ENCODE measurements around the gene TMSB15C. TPM values are rescaled to one million over a fixed set of nuclear protein-coding genes. Genes with fewer than 3 reads are reported as not detected.
"Not testable (repeated sequence)": the region's sequence is repeated elsewhere in the genome, so short reads cannot be mapped to it uniquely, and the experiment has no call there.

The TMSB15C gene
- total RNA-seq, 1 donor from 2014 or later: 30.1 TPM

DNA sequence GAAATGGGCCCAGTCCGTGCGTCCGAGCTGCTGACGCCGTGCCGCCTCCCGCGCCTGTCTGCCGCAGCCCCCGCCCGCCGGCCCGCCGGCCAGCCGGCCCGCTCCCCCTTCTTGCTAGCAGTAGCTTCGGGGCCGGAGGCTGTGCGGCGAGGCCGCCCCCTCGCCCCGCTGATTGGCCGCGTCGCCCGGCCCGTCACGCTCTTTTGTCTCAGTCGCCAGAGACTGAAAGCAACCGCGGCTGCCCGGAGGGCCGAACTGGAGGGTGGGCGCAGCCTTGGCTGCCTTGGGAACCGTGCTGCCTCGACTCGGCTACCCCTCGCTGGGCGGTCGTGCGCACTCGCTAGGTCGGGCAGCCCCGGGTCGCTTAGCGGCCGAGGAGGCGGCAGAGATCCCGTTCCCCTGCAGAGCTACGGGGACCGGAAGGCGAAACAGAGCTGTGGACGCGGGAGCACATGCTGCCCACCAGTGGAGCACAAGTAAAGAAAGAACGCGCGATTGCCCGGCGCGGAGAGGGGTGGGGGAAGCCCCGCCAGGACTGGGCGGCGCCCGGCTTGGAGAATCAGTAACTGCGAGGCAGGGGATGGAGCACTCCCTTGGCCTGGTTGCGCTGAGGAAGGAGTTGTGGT, 36.4 kb upstream of the TMSB15C start, which contains the start of gene ZCCHC18:
TSS of gene ZCCHC18 (plus strand) at position 198 of the 626 bp plus-strand sequence. CDS start 1,589 bp downstream, outside the sequence.
- Mint-ChIP-seq H3K9me3 (ENCODE audit: unreplicated experiment) (peaks cover 2% of the 10 kb centered on the region), H3K27me3 (ENCODE audit: unreplicated experiment) (no peaks in the 10 kb centered on the region), H3K4me1 (ENCODE audit: low read depth, unreplicated experiment) (peaks cover 1% of the 10 kb centered on the region), H3K4me3 (ENCODE audit: unreplicated experiment) (peak within 1 kb of the TSS; percentile 91), H3K36me3 (ENCODE audit: unreplicated experiment) (no peaks in the 10 kb centered on the region), H3K27ac (ENCODE audit: unreplicated experiment) (peak within 1 kb of the TSS; percentile 90)
- TF ChIP-seq, protein P1, sequence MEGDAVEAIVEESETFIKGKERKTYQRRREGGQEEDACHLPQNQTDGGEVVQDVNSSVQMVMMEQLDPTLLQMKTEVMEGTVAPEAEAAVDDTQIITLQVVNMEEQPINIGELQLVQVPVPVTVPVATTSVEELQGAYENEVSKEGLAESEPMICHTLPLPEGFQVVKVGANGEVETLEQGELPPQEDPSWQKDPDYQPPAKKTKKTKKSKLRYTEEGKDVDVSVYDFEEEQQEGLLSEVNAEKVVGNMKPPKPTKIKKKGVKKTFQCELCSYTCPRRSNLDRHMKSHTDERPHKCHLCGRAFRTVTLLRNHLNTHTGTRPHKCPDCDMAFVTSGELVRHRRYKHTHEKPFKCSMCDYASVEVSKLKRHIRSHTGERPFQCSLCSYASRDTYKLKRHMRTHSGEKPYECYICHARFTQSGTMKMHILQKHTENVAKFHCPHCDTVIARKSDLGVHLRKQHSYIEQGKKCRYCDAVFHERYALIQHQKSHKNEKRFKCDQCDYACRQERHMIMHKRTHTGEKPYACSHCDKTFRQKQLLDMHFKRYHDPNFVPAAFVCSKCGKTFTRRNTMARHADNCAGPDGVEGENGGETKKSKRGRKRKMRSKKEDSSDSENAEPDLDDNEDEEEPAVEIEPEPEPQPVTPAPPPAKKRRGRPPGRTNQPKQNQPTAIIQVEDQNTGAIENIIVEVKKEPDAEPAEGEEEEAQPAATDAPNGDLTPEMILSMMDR (IDR thresholded peaks at IDR 0.05; ENCODE audit: partially characterized antibody, unreplicated experiment): no peak
- DNase-seq: peak; percentile 80

DNA sequence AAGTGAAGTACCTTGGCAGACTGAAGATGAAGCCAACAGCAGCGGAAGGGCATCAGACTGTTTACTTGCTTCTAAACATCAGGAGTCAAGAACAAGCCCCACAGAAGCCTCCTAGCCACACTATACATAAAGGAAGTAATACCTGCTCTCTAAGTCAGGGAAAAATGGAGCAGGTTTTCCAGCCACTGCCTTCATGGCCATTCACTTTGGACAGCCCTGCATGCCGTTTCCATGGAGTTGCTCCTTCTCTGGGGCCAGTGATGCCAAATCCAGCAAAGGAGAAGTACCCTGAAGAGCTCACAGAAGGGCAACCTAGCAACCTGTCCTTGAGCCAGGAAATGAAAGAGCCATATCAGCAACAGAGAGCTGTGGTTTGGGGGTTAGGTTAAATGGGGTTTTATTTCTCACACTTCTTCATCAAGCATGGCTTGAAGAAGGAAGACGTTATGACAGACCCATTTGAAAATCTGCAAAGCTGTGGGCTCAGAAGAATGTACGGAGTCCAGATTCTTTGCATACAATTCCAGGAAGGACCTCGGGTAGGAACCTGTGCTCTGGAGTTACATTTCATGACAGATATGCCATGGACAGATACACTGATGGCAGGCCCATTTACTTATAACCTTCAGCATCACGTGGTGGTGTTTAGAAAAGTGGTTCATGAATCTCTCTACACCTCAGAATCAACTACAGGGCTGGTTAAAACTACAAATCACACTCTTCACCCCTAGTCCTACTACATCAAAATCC, 34.6 kb upstream of the TMSB15C start:
- H3K9me3 Mint-ChIP-seq (ENCODE audit: unreplicated experiment); H3K36me3 Mint-ChIP-seq (ENCODE audit: unreplicated experiment); H3K27me3 Mint-ChIP-seq (ENCODE audit: unreplicated experiment); H3K4me1 Mint-ChIP-seq (ENCODE audit: low read depth, unreplicated experiment); DNase-seq; H3K4me3 Mint-ChIP-seq (ENCODE audit: unreplicated experiment); H3K27ac Mint-ChIP-seq (ENCODE audit: unreplicated experiment): not testable (repeated sequence)

DNA sequence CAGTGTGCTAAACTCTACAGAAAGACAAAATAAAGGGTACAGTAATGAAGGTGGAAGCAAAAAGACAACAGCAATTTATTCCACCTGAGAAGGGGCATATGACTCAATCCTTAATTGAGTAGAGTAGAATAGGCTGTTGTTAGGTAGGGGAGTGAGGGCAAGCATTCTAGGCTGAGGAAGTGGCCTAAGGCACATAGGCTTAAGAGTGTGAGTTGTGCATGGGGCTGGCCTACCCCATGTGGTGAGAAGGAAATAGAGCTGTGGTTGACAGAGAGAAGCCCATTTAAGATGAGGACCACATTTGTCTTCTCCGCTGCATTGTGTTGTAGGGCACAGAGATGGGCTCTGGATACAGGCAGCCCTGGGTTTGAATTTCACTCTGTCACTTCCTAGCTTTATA, 32.9 kb upstream of the TMSB15C start:
- no peaks in the 10 kb centered on the region for H3K36me3 Mint-ChIP-seq (ENCODE audit: unreplicated experiment)
- H3K27ac Mint-ChIP-seq (ENCODE audit: unreplicated experiment): no peak overlapping the region
- DNase-seq: no peak
- H3K4me3 Mint-ChIP-seq (ENCODE audit: unreplicated experiment): no peak overlapping the region
- peaks cover 1% of the 10 kb centered on the region for H3K4me1 Mint-ChIP-seq (ENCODE audit: low read depth, unreplicated experiment)
- H3K9me3 Mint-ChIP-seq (ENCODE audit: unreplicated experiment): peaks cover 2% of the 10 kb centered on the region
- TF ChIP-seq, protein P1 (IDR thresholded peaks at IDR 0.05; ENCODE audit: partially characterized antibody, unreplicated experiment): no peak
- no peaks in the 10 kb centered on the region for H3K27me3 Mint-ChIP-seq (ENCODE audit: unreplicated experiment)

GRCh38 chrX:104105330-104106262, 29.6 kb upstream of the TMSB15C start:
- no peaks in the 10 kb centered on the region for H3K9me3 Mint-ChIP-seq (ENCODE audit: unreplicated experiment)
- no peaks in the 10 kb centered on the region for H3K36me3 Mint-ChIP-seq (ENCODE audit: unreplicated experiment)
- H3K27ac Mint-ChIP-seq (ENCODE audit: unreplicated experiment): no peak overlapping the region
- no peaks in the 10 kb centered on the region for H3K27me3 Mint-ChIP-seq (ENCODE audit: unreplicated experiment)
- DNase-seq: no peak
- no peaks in the 10 kb centered on the region for H3K4me1 Mint-ChIP-seq (ENCODE audit: low read depth, unreplicated experiment)
- H3K4me3 Mint-ChIP-seq (ENCODE audit: unreplicated experiment): no peak overlapping the region
- TF ChIP-seq, protein P1 (IDR thresholded peaks at IDR 0.05; ENCODE audit: partially characterized antibody, unreplicated experiment): no peak

DNA sequence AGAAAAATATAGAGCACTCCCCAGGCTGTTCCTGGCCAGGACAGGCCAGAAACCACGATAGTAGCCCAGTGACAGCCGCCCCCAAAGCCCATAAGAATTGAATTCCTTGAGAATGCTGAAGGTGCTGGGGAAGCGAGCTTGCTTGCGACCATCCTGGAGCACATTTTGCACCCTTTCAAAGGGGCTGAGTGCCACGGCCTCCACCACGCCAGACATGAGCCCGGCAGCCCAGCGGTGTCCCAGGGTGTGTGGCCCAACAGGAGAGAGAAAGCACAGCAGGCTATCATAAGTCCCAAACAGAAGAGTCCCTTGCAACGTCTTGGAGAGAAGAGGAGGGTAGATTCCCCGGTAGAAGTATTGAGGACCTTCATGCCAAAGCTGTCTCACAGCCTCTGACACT, 28.6 kb upstream of the TMSB15C start:
- Mint-ChIP-seq H3K4me3 (ENCODE audit: unreplicated experiment) (no peak overlapping the region), H3K36me3 (ENCODE audit: unreplicated experiment) (no peaks in the 10 kb centered on the region), H3K9me3 (ENCODE audit: unreplicated experiment) (no peaks in the 10 kb centered on the region), H3K4me1 (ENCODE audit: low read depth, unreplicated experiment) (no peaks in the 10 kb centered on the region), H3K27ac (ENCODE audit: unreplicated experiment) (no peak overlapping the region), H3K27me3 (ENCODE audit: unreplicated experiment) (no peaks in the 10 kb centered on the region)
- TF ChIP-seq, protein P1 (IDR thresholded peaks at IDR 0.05; ENCODE audit: partially characterized antibody, unreplicated experiment): no peak
- DNase-seq: no peak
